GM18861 (cell line): ENCODE data around the gene TEX10.
"Not testable (repeated sequence)": the region's sequence is repeated elsewhere in the genome, so short reads cannot be mapped to it uniquely, and the experiment has no call there.

Experiments used
- ATAC-seq: cut with Tn5 transposase; IDR thresholded peaks from one replicate; pipeline ENCODE4 v1.9.1; 2021; ENCODE audit not compliant: unreplicated experiment

Gene TEX10

GRCh38 chr9:100352727-100353505 lies at the start of gene TEX10:
Gene TEX10 (minus strand): TSS chr9:100352942. CDS start chr9:100349363, 3,579 bp downstream.
- ATAC-seq: peak; percentile 57

- ATAC-seq: no peak
Observed at GRCh38 chr9:100401042-100401441, 48.3 kb upstream of the TEX10 start.

- ATAC-seq: no peak
Observed at GRCh38 chr9:100397529-100398266, 45.0 kb upstream of the TEX10 start.

DNA sequence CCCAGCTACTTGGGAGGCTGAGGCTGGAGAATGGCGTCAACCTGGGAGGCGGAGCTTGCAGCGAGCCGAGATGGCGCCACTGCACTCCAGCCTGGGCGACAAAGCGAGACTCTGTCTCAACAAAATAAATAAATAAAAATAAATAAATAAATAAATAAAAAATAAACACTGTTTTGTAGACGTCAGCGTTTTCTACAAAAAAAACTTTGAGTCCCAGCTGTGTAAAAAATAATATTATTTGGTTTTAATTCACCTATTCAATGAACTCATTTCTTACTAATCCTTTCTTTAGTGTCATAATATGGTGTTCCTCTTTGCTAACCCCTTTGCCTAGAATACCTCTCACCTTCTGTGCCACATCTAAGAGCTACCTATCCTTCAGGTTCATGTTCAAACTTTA lies 44.0 kb upstream of the TEX10 start:
- ATAC-seq: no peak

GRCh38 chr9:100394816-100395215 lies 42.1 kb upstream of the TEX10 start:
- ATAC-seq: no peak

GRCh38 chr9:100394032-100394695 lies 41.4 kb upstream of the TEX10 start:
- ATAC-seq: no peak

DNA sequence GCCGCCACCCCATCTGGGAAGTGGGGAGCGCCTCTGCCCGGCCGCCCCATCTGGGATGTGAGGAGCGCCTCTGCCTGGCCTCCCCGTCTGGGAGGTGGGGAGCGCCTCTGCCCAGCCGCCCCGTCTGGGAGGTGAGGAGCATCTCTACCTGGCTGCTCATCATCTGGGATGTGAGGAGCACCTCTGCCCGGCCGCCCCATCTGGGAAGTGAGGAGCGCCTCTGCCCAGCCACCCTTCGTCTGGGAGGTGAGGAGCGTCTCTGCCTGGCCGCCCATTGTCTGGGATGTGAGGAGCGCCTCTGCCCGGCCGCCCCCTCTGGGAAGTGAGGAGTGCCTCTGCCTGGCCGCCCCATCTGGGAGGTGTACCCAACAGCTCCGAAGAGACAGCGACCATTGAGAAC lies 40.2 kb upstream of the TEX10 start:
- not testable (repeated sequence) for ATAC-seq

DNA sequence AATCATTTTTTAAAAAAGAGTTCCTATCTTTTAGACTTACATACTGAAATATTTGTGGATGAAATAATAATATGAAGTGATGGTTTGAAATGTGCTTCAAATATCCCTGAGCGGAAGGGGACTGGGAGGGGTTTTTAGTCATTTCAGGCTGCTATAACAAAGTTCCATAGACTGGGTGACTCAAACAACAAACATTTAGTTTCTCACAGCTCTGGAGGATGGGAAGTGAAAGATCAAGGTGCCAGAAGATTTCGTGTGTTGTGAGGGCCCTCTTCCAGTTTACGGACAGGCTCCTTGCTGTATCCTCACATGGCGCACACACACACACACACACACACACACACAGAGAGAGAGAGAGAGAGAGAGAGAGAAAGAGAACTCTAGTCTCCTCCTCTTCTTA lies 27.1 kb upstream of the TEX10 start:
- ATAC-seq: no peak

GRCh38 chr9:100377015-100377414 lies 24.3 kb upstream of the TEX10 start:
- ATAC-seq: no peak

DNA sequence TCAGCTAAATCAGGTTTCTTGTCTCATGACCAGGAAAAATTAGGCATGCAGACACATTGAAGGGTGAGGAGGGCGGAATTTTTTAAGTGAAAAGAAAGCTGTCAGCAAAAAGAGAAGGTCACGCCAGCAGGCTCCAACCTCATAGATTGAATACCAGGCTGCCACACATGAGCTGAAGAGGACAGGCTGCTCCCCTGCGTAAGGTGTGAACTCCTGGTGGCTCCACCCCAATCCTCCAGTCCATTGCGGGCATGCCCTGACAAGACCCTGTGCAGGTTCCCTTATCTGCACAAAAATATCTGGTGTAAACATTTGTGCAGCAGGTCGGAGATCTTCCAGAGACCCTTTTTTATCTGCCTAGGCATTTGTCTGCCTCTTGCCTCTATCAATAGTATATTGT lies 22.9 kb upstream of the TEX10 start:
- ATAC-seq: no peak

- no peak for ATAC-seq
Observed at GRCh38 chr9:100372648-100373047, 19.9 kb upstream of the TEX10 start.

GRCh38 chr9:100370064-100370723 lies 17.5 kb upstream of the TEX10 start:
- ATAC-seq: no peak

GRCh38 chr9:100368672-100369071 lies 15.9 kb upstream of the TEX10 start:
- ATAC-seq: no peak

- ATAC-seq: no peak
Observed at GRCh38 chr9:100366121-100366520, 13.4 kb upstream of the TEX10 start.

DNA sequence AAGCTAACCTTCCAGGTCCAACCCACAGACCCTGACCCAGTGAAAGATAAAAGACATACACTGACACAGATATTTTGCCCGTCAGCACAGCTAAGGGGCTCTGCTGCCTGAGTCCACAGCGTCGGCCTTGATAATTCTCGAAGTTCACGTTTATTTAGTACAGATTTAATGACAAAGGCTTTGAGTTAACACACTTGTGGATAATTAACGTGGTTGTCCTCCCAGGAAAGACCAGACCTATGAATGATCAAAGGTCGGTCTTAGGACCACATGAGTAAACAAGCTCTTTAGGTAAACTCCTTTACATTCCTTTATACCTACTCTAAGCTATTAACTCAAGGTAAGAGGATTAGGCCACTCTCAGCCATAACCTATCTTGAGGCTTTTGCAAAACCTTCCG lies 11.3 kb upstream of the TEX10 start:
- no peak for ATAC-seq

DNA sequence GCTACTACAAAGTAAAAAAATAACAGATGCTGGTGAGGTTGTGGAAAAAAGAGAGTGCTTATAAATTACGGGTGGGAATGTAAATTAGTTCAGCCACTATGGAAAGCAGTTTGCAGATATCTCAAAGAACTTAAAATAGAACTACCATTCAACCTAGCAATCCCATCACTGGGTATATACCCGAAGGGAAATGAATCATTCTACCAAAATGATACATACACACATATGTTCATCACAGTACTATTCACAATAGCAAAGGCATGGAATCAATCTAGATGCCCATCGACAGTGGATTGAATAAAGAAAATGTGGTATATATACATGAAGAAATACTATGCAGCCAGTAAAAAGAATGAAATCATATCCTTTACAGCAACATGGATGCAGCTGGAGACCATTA lies 6.3 kb upstream of the TEX10 start:
- ATAC-seq: no peak

GRCh38 chr9:100357501-100357900 lies 4.8 kb upstream of the TEX10 start:
- no peak for ATAC-seq

- no peak for ATAC-seq
Observed at GRCh38 chr9:100355561-100355960, 2.8 kb upstream of the TEX10 start.

- ATAC-seq: no peak
Observed at GRCh38 chr9:100354121-100354800, 1.5 kb upstream of the TEX10 start.

- peak; percentile 25 for ATAC-seq
Observed at GRCh38 chr9:100352201-100352726, 478 bp downstream of the TEX10 start.

DNA sequence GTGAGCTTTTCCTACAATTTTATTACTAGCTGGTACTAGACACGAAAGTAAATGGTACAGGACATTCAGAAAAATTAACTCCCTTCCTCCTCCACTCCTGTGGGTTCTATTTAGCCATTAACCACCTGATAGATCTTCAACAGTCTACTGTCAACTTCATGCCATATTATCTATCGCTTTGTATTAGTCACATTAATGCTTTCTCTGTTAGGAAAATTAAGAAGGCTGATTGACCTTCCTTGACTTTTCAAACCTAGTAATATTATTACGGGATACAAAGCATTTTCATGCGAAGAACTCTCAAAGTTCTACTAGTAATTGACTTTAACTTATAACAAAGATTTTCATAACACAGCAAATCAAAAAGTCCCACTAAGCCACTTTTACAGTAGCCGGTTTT lies 1.2 kb downstream of the TEX10 start:
- ATAC-seq: no peak
